ENCODE data around the gene VSTM4.

- TF ChIP-seq CTCF (IDR thresholded peaks at IDR 0.05) = no peak
- TF ChIP-seq POLR2A (IDR thresholded peaks at IDR 0.05) = no peak
These were observed 89.9 kb downstream of the VSTM4 start for GRCh38 chr10:49025347-49025983.

Measured in heart left ventricle (tissue), 13 donors.